ENCODE data around the gene ZNF608.

- no peak for TF ChIP-seq CTCF (conservative IDR thresholded peaks at IDR 0.05; ENCODE audit: low read depth, low read length)
- no peak for TF ChIP-seq EZH2 (IDR thresholded peaks at IDR 0.05; ENCODE audit: low read length, unreplicated experiment)
These were observed 48.9 kb downstream of the ZNF608 start for GRCh38 chr5:124697501-124697900.

Data from PC-3 (cell line).